K562 (cell line): ENCODE measurements around the gene TMPRSS5. TPM values are rescaled to one million over a fixed set of nuclear protein-coding genes. Genes with fewer than 3 reads are reported as not detected.

Source experiments
- ATAC-seq: fragments of 200-7000 bp; cut with Tn5 transposase; 3 replicates; pipeline ENCODE4 v1.9.1; 2020; ENCODE audit warnings: moderate library complexity
- BruUV-seq: library from RNA; stranded (reverse); fragments of 400-500 nt; replicated peaks from 2 replicates; lab custom pipeline; 2021; lab: Mats Ljungman, UMichigan
- CTCF ChIA-PET: fragments of 300-600 bp; formaldehyde crosslinking; extraction: SDS; loops from one replicate; lab custom pipeline; 2021; ENCODE audit warnings: low intra/inter-chr PET ratio; lab: Yijun Ruan, JAX
- POLR2A ChIA-PET: fragments of 300-600, 350-650 bp; sonication (Branson Sonifier 250); formaldehyde crosslinking; extraction: SDS; loops from one replicate; lab custom pipeline; 2021; ENCODE audit warnings: antibody characterized with exemption, inconsistent platforms; lab: Yijun Ruan, JAX
- DNase-seq, 4 experiments: peaks; one replicate each; pipeline versions ENCODE4 v3.0.0 to v3.0.0-alpha.2; 2011 to 2018; ENCODE audit warnings: low spot score in 3 of 4, mixed read lengths in 3 of 4; ENCODE audit errors: extremely low read depth in 1 of 4
- FAIRE-seq: peaks from 2 replicates; lab custom pipeline; 2011; peaks lifted over from hg19 to GRCh38; lab: Jason Lieb, UNC
- H2AFZ ChIP-seq: 2 replicates; pipeline ENCODE4 v1.6.0; 2011; ENCODE audit warnings: low read depth, low read length, control low read depth, inconsistent platforms
- H3K27ac ChIP-seq: fragments of 200-600 bp; 3 replicates; pipeline ENCODE4 v1.8.0; 2011; ENCODE audit warnings: low read depth, mild to moderate bottlenecking, control low read depth, inconsistent platforms, low read length, moderate library complexity, mixed read lengths; ENCODE audit errors: extremely low read depth
- H3K27me3 ChIP-seq, 2 experiments: fragments of 300-600 bp in 1 of 2; 2 replicates in 1 of 2; 3 replicates in 1 of 2; pipeline versions ENCODE4 v1.6.0 to v1.8.0; 2011; ENCODE audit warnings: inconsistent platforms in 2 of 2, low read length in 2 of 2, mild to moderate bottlenecking in 1 of 2, mixed read lengths in 1 of 2, moderate library complexity in 1 of 2; ENCODE audit not compliant: control insufficient read depth in 2 of 2, insufficient read depth in 2 of 2
- H3K36me3 ChIP-seq: fragments of 300-600 bp; 3 replicates; pipeline ENCODE4 v1.8.0; 2011; ENCODE audit warnings: mild to moderate bottlenecking, low read length, inconsistent platforms; ENCODE audit not compliant: control insufficient read depth, insufficient read depth
- H3K4me1 ChIP-seq, 2 experiments: fragments of 200-600 bp in 1 of 2; replicated peaks in 1 of 2; 2 replicates in 1 of 2; 3 replicates in 1 of 2; pipeline versions ENCODE4 v1.5.1 to v1.8.0; 2011; ENCODE audit warnings: inconsistent platforms in 2 of 2, low read length in 2 of 2, mild to moderate bottlenecking in 1 of 2, mixed read lengths in 1 of 2, moderate library complexity in 1 of 2; ENCODE audit not compliant: control insufficient read depth in 2 of 2, insufficient read depth in 2 of 2
- H3K4me2 ChIP-seq: 2 replicates; pipeline ENCODE4 v1.6.1; 2011; ENCODE audit warnings: low read length, control low read depth, inconsistent platforms, mixed read lengths; ENCODE audit not compliant: insufficient read depth
- H3K4me3 ChIP-seq: fragments of 200-600 bp; sonication (generic), shearing (Covaris generic); 2 replicates; pipeline ENCODE4 v1.5.1; 2016; ENCODE audit warnings: control low read depth, inconsistent platforms
- H3K79me2 ChIP-seq: fragments of 200-600 bp; 3 replicates; pipeline ENCODE4 v1.8.0; 2011; ENCODE audit warnings: low read length, inconsistent platforms; ENCODE audit not compliant: control insufficient read depth, insufficient read depth
- H3K9ac ChIP-seq, 2 experiments: 2 replicates each; pipeline versions ENCODE4 v1.6.0 to v1.6.1; 2011; ENCODE audit warnings: low read depth in 2 of 2, low read length in 2 of 2, control low read depth in 1 of 2, inconsistent platforms in 1 of 2, mild to moderate bottlenecking in 1 of 2, mixed read lengths in 1 of 2; ENCODE audit not compliant: insufficient read depth in 1 of 2
- H3K9me1 ChIP-seq: one replicate; pipeline ENCODE4 v1.6.0; 2011; ENCODE audit warnings: inconsistent platforms, mild to moderate bottlenecking, low read length, moderate library complexity; ENCODE audit not compliant: control insufficient read depth, insufficient read depth
- H3K9me3 ChIP-seq: replicated peaks from 2 replicates; pipeline ENCODE4 v1.5.1; 2011; ENCODE audit warnings: low read depth, low read length, inconsistent platforms; ENCODE audit not compliant: control insufficient read depth, insufficient read depth
- H4K20me1 ChIP-seq: replicated peaks from 2 replicates; pipeline ENCODE4 v1.6.1; 2011; ENCODE audit warnings: low read length, inconsistent platforms, mixed read lengths; ENCODE audit not compliant: control insufficient read depth, insufficient read depth
- BHLHE40 ChIP-seq: IDR thresholded peaks from 2 replicates; pipeline ENCODE4 v1.6.1; 2011; ENCODE audit warnings: low read length, improper control_type of control experiment
- CGGBP1 ChIP-seq: fragments of 250-450 bp; sonication (Bioruptor Pico); IDR thresholded peaks from 2 replicates; pipeline ENCODE4 v1.9.0; 2021; ENCODE audit warnings: mild to moderate bottlenecking
- FIP1L1 ChIP-seq: fragments of 200-400 bp; formaldehyde crosslinking; IDR thresholded peaks from 2 replicates; pipeline ENCODE4 v1.6.1; 2018; ENCODE audit warnings: mild to moderate bottlenecking, low read depth, low read length; ENCODE audit not compliant: poor library complexity, severe bottlenecking
- GABPB1 ChIP-seq: sonication (generic); formaldehyde crosslinking; IDR thresholded peaks from 2 replicates; pipeline ENCODE4 v1.8.0; 2022; ENCODE audit warnings: mild to moderate bottlenecking, missing genetic modification reagents
- KLF16 ChIP-seq: IDR thresholded peaks from 2 replicates; pipeline ENCODE4 v1.6.1; 2016; ENCODE audit warnings: antibody characterized with exemption
- MYNN ChIP-seq, 2 experiments: sonication (generic); formaldehyde crosslinking in 1 of 2; IDR thresholded peaks; 2 replicates each; pipeline versions ENCODE4 v1.5.0 to v1.6.1; 2016 to 2020; ENCODE audit warnings: antibody characterized with exemption in 1 of 2, missing genetic modification reagents in 1 of 2
- NBN ChIP-seq: fragments of 450-650 bp; IDR thresholded peaks from 2 replicates; pipeline ENCODE4 v1.6.1; 2016; ENCODE audit warnings: low read depth, mild to moderate bottlenecking
- NR1H2 ChIP-seq: sonication (generic); formaldehyde crosslinking; IDR thresholded peaks from 2 replicates; pipeline ENCODE4 v1.4.0; 2020; ENCODE audit warnings: mild to moderate bottlenecking, missing genetic modification reagents
- POLR2AphosphoS5 ChIP-seq: IDR thresholded peaks from 2 replicates; pipeline ENCODE4 v1.6.1; 2011; ENCODE audit warnings: mild to moderate bottlenecking, low read depth, low read length, moderate library complexity; ENCODE audit not compliant: control insufficient read depth, insufficient read depth
- SMAD3 ChIP-seq: fragments of 450-650 bp; formaldehyde crosslinking; conservative IDR thresholded peaks from 2 replicates; pipeline ENCODE4 v1.4.0; 2020; ENCODE audit warnings: mild to moderate bottlenecking
- SP1 ChIP-seq: sonication (generic); formaldehyde crosslinking; IDR thresholded peaks from 2 replicates; pipeline ENCODE4 v1.8.1; 2022; ENCODE audit warnings: mild to moderate bottlenecking, missing genetic modification reagents
- TCF3 ChIP-seq: sonication (generic); formaldehyde crosslinking; IDR thresholded peaks from 2 replicates; pipeline ENCODE4 v1.4.0; 2020; ENCODE audit warnings: mild to moderate bottlenecking, missing genetic modification reagents
- ZFPM2 ChIP-seq: fragments of 250-450 bp; sonication (Bioruptor Pico); IDR thresholded peaks from 2 replicates; pipeline ENCODE4 v1.5.1; 2022; ENCODE audit warnings: mild to moderate bottlenecking
- ZNF280A ChIP-seq: fragments of 450-650 bp; IDR thresholded peaks from 2 replicates; pipeline ENCODE4 v1.6.1; 2018; ENCODE audit warnings: mild to moderate bottlenecking, low read depth; ENCODE audit not compliant: partially characterized antibody
- WGBS: fragments of 100-300 bp; shearing (Covaris generic); methylation state at CpG from one replicate; pipeline ENCODE4 v1.1.6; 2016; ENCODE audit warnings: low coverage, mixed read lengths; ENCODE audit not compliant: insufficient coverage; ENCODE audit errors: missing lambda C conversion rate; 5-methylcytosine and 5-hydroxymethylcytosine counted together
- in situ Hi-C: fragments of 300-500 bp; cut with MboI; formaldehyde crosslinking; loops from 4 replicates; pipeline ENCODE4 v1.15.0; 2018; ENCODE audit warnings: inconsistent platforms, mixed read lengths
- intact Hi-C: fragments of 100-400 bp; cut with micrococcal nuclease; formaldehyde crosslinking; loops from 2 replicates; pipeline ENCODE4 v1.14.2; 2022
- polyA plus RNA-seq, 8 experiments: library from polyadenylated mRNA; depleted of rRNA in 4 of 8; stranded (reverse) in 5 of 8; unstranded in 3 of 8; fragments of >200 nt; fragmentation: Nextera tagmentation in 2 of 8; fragmentation: Illumina TruSeq in 1 of 8; extraction: Ambion mirVana in 2 of 8; extraction: Trizol in 1 of 8; gene quantifications; 2 replicates each; pipeline versions ENCODE4 v1.2.1 to v1.2.3, GENCODE V29; 2011 to 2014; ENCODE audit warnings: inconsistent platforms in 1 of 8, missing spikeins in 1 of 8
- total RNA-seq, 7 experiments: library from RNA; depleted of rRNA in 6 of 7; stranded (reverse); fragments of >200 nt in 6 of 7; fragmentation: Illumina TruSeq in 2 of 7; extraction: Trizol in 2 of 7; gene quantifications; 2 replicates each; pipeline versions ENCODE4 v1.2.1 to v1.2.3, GENCODE V29; 2011 to 2021; ENCODE audit warnings: low replicate concordance in 1 of 7

TMPRSS5 gene
- total and polyA plus RNA-seq, 9 of the 15 experiments (the other 6 are each of a cell fraction or from before 2014, with no cell fraction given) = 0.07 to 0.49 (median 0.17) TPM; not detected in 1

- no peak for TF ChIP-seq CGGBP1 (CRISPR knock-in tag)
- no peak for TF ChIP-seq FIP1L1
- TF ChIP-seq KLF16 = no peak
- no peak for TF ChIP-seq BHLHE40
- TF ChIP-seq POLR2AphosphoS5 = no peak
- TF ChIP-seq SMAD3 = no peak
- TF ChIP-seq GABPB1 = no peak
- no peak for TF ChIP-seq ZNF280A
- TF ChIP-seq SP1 (CRISPR knock-in tag) = no peak
- no peak for TF ChIP-seq NBN
- TF ChIP-seq, all 486 proteins: peak for 0
Measured at GRCh38 chr11:113736323-113736722, 30.2 kb upstream of the TMPRSS5 start (continued).

GRCh38 chr11:113732092-113732491 lies 26.0 kb upstream of the TMPRSS5 start:
- FAIRE-seq = no peak
- Histone ChIP-seq H3K36me3 (peaks cover 37% of the 10 kb centered on the region), H3K9me3 (no peaks in the 10 kb centered on the region), H3K27ac (no peak overlapping the region), H3K4me1 (peaks cover 7 to 12% of the 10 kb centered on the region in 2 experiments; a peak in 4 of 5 replicates), H3K9me1 (no peaks in the 10 kb centered on the region), H4K20me1 (no peaks in the 10 kb centered on the region), H3K9ac (no peak overlapping the region), H2AFZ (no peak overlapping the region), H3K4me3 (no peak overlapping the region), H3K27me3 (no peaks in the 10 kb centered on the region), H3K4me2 (no peak overlapping the region), H3K79me2 (no peaks in the 10 kb centered on the region)
- BruUV-seq = no TSS peak
- no peak for DNase-seq
- POLR2A ChIA-PET = interaction anchor here (0.6 kb wide), 1 partner anchor 12 kb away, joined by 4 read pairs; no protein-coding TSS in a partner anchor
- in situ Hi-C loops (loop anchor here (5.0 kb wide), 1 partner anchor 425 kb away; no protein-coding TSS in a partner anchor), intact Hi-C loops (loop anchor here (5.0 kb wide), 1 partner anchor 200 kb away; no protein-coding TSS in a partner anchor)
- CTCF ChIA-PET = no interaction called here
- 77% methylated on average over 4 of the region's 5 CpGs for WGBS
- TF ChIP-seq NR1H2 (no peak), TCF3 (CRISPR knock-in tag) (no peak), ZFPM2 (CRISPR knock-in tag) (no peak), MYNN (IDR thresholded peaks at IDR 0.05) (no peak), MYNN (CRISPR knock-in tag; IDR thresholded peaks at IDR 0.05) (no peak)
- ATAC-seq = no peak
